H1 (cell line): ENCODE results near the gene MCM6. TPM values are rescaled to one million over a fixed set of nuclear protein-coding genes. Genes with fewer than 3 reads are reported as not detected.

Experiments used
- CTCF ChIA-PET: fragments of 300-600 bp; sonication (Branson Sonifier 250); formaldehyde crosslinking; loops from one replicate; lab custom pipeline; 2021; ENCODE audit not compliant: partially characterized antibody; lab: Charles Lee
- POLR2A ChIA-PET: fragments of 300-600 bp; sonication (Branson Sonifier 250); formaldehyde crosslinking; loops from one replicate; lab custom pipeline; 2021; ENCODE audit warnings: inconsistent platforms; ENCODE audit not compliant: partially characterized antibody; lab: Charles Lee
- DNase-seq, 2 experiments: peaks; one replicate each; pipeline versions ENCODE4 v3.0.0 to v3.0.0-alpha.2; 2010 to 2022; ENCODE audit warnings: low spot score in 2 of 2, low read depth in 1 of 2, mixed read lengths in 1 of 2
- FAIRE-seq: peaks from 2 replicates; lab custom pipeline; 2011; peaks lifted over from hg19 to GRCh38; lab: Jason Lieb, UNC
- H2AFZ ChIP-seq: 2 replicates; pipeline ENCODE4 v1.8.1; 2012; ENCODE audit warnings: low read length, inconsistent platforms
- H2AK5ac ChIP-seq: 2 replicates; pipeline ENCODE4 v1.6.1; 2013; ENCODE audit warnings: low read depth, low read length
- H2BK120ac ChIP-seq: replicated peaks from 2 replicates; pipeline ENCODE3; 2013; ENCODE audit warnings: low read depth, low read length, inconsistent platforms
- H2BK12ac ChIP-seq: 2 replicates; pipeline ENCODE4 v1.6.1; 2013; ENCODE audit warnings: low read depth, low read length
- H2BK15ac ChIP-seq: 2 replicates; pipeline ENCODE4 v1.6.1; 2013; ENCODE audit warnings: low read length
- H2BK20ac ChIP-seq: 2 replicates; pipeline ENCODE4 v1.6.1; 2013; ENCODE audit warnings: low read length
- H2BK5ac ChIP-seq: 2 replicates; pipeline ENCODE4 v1.6.1; 2013; ENCODE audit warnings: low read depth, low read length
- H3K14ac ChIP-seq: 2 replicates; pipeline ENCODE4 v1.6.1; 2013; ENCODE audit warnings: inconsistent platforms; ENCODE audit not compliant: insufficient read length
- H3K18ac ChIP-seq: 2 replicates; pipeline ENCODE4 v1.6.1; 2013; ENCODE audit warnings: low read length; ENCODE audit errors: extremely low read depth
- H3K23ac ChIP-seq: 2 replicates; pipeline ENCODE4 v1.6.1; 2013; ENCODE audit warnings: inconsistent platforms; ENCODE audit not compliant: insufficient read length
- H3K23me2 ChIP-seq: 2 replicates; pipeline ENCODE4 v1.6.1; 2013; ENCODE audit warnings: low read depth, low read length
- H3K27ac ChIP-seq: 2 replicates; pipeline ENCODE4 v1.6.1; 2011; ENCODE audit warnings: low read depth, low read length, inconsistent platforms
- H3K27me3 ChIP-seq, 4 experiments: replicated peaks in 1 of 4; 1 replicate in 1 of 4; 2 replicates in 3 of 4; pipeline versions ENCODE4 v1.6.1 to v1.8.1; 2011 to 2013; ENCODE audit warnings: low read length in 3 of 4, mild to moderate bottlenecking in 3 of 4, inconsistent platforms in 2 of 4, mixed read lengths in 2 of 4, moderate library complexity in 1 of 4; ENCODE audit not compliant: control insufficient read depth in 3 of 4, insufficient read depth in 3 of 4; ENCODE audit errors: extremely low read depth in 1 of 4
- H3K36me3 ChIP-seq, 4 experiments: 2 replicates each; pipeline versions ENCODE4 v1.6.1 to v1.8.1; 2011 to 2013; ENCODE audit warnings: mild to moderate bottlenecking in 4 of 4, low read length in 3 of 4, moderate library complexity in 2 of 4, control low read depth in 1 of 4, inconsistent platforms in 1 of 4; ENCODE audit not compliant: insufficient read depth in 4 of 4, control insufficient read depth in 2 of 4
- H3K4ac ChIP-seq: replicated peaks from 2 replicates; pipeline ENCODE3; 2013; ENCODE audit warnings: low read length, low read depth, mixed read lengths, inconsistent platforms; ENCODE audit not compliant: insufficient read length
- H3K4me1 ChIP-seq, 4 experiments: replicated peaks in 1 of 4; 1 replicate in 1 of 4; 2 replicates in 3 of 4; pipeline versions ENCODE4 v1.6.1 to v1.8.1; 2011 to 2013; ENCODE audit warnings: low read length in 3 of 4, inconsistent platforms in 2 of 4, mixed read lengths in 1 of 4; ENCODE audit not compliant: insufficient read depth in 4 of 4, control insufficient read depth in 3 of 4
- H3K4me2 ChIP-seq, 2 experiments: 2 replicates each; pipeline versions ENCODE4 v1.6.1 to v1.8.1; 2011 to 2013; ENCODE audit warnings: low read depth in 2 of 2, low read length in 2 of 2, control low read depth in 1 of 2, inconsistent platforms in 1 of 2, mild to moderate bottlenecking in 1 of 2; ENCODE audit not compliant: insufficient read depth in 1 of 2
- H3K4me3 ChIP-seq, 4 experiments: fragments of 200-600, 300-600 bp in 1 of 4; sonication (generic), shearing (Covaris generic), sonication (Bioruptor Twin) in 1 of 4; 2 replicates each; pipeline versions ENCODE4 v1.5.1 to v1.8.1; 2011 to 2016; ENCODE audit warnings: low read length in 4 of 4, low read depth in 3 of 4, control low read depth in 2 of 4, inconsistent platforms in 2 of 4, mild to moderate bottlenecking in 2 of 4, mixed read lengths in 1 of 4, moderate library complexity in 1 of 4; ENCODE audit not compliant: insufficient read depth in 2 of 4; ENCODE audit errors: extremely low read depth in 1 of 4
- H3K56ac ChIP-seq: replicated peaks from 2 replicates; pipeline ENCODE3; 2013; ENCODE audit warnings: low read depth, mild to moderate bottlenecking, mixed read lengths, low read length, inconsistent platforms; ENCODE audit not compliant: insufficient read length
- H3K79me1 ChIP-seq: 2 replicates; pipeline ENCODE4 v1.6.1; 2013; ENCODE audit warnings: low read depth, low read length, control low read depth
- H3K79me2 ChIP-seq, 2 experiments: 2 replicates each; pipeline versions ENCODE4 v1.6.1 to v1.8.1; 2012 to 2013; ENCODE audit warnings: low read length in 2 of 2, mild to moderate bottlenecking in 2 of 2, inconsistent platforms in 1 of 2; ENCODE audit not compliant: insufficient read depth in 2 of 2, control insufficient read depth in 1 of 2
- H3K9ac ChIP-seq, 4 experiments: replicated peaks in 1 of 4; 1 replicate in 1 of 4; 2 replicates in 3 of 4; pipeline versions ENCODE4 v1.6.1 to v1.8.1; 2011 to 2013; ENCODE audit warnings: low read depth in 3 of 4, low read length in 3 of 4, control low read depth in 2 of 4, mild to moderate bottlenecking in 2 of 4, moderate library complexity in 2 of 4, inconsistent platforms in 1 of 4; ENCODE audit errors: extremely low read depth in 1 of 4
- H3K9me3 ChIP-seq, 2 experiments: 2 replicates each; pipeline versions ENCODE4 v1.6.1 to v1.8.1; 2012 to 2013; ENCODE audit warnings: mild to moderate bottlenecking in 2 of 2, moderate library complexity in 2 of 2, control low read depth in 1 of 2, inconsistent platforms in 1 of 2, low read depth in 1 of 2, low read length in 1 of 2, mixed read lengths in 1 of 2; ENCODE audit not compliant: insufficient read depth in 2 of 2
- H4K20me1 ChIP-seq, 2 experiments: replicated peaks in 1 of 2; 2 replicates each; pipeline versions ENCODE3 to v1.8.1; 2011 to 2013; ENCODE audit warnings: inconsistent platforms in 2 of 2, low read length in 2 of 2, mild to moderate bottlenecking in 1 of 2; ENCODE audit not compliant: insufficient read depth in 2 of 2, control insufficient read depth in 1 of 2
- H4K5ac ChIP-seq: 2 replicates; pipeline ENCODE4 v1.6.1; 2013; ENCODE audit warnings: low read length, low read depth, mixed read lengths, inconsistent platforms; ENCODE audit not compliant: insufficient read length
- H4K8ac ChIP-seq: 2 replicates; pipeline ENCODE4 v1.8.0; 2013; ENCODE audit warnings: mild to moderate bottlenecking, moderate library complexity, low read length, inconsistent platforms; ENCODE audit not compliant: insufficient read depth; ENCODE audit errors: extremely low read depth
- H4K91ac ChIP-seq: replicated peaks from 2 replicates; pipeline ENCODE3; 2013; ENCODE audit warnings: low read length, mixed read lengths, inconsistent platforms; ENCODE audit not compliant: insufficient read length
- BCL11A ChIP-seq, 2 experiments: IDR thresholded peaks; one replicate each; pipeline ENCODE4 v1.6.1; 2011; ENCODE audit warnings: low read depth in 2 of 2, low read length in 2 of 2, mild to moderate bottlenecking in 2 of 2
- CTBP2 ChIP-seq: IDR thresholded peaks from 2 replicates; pipeline ENCODE4 v1.7.0; 2011; ENCODE audit warnings: borderline replicate concordance, mild to moderate bottlenecking, moderate library complexity, mixed read lengths, low read length; ENCODE audit not compliant: insufficient read depth, insufficient read length
- EGR1 ChIP-seq: IDR thresholded peaks from 2 replicates; pipeline ENCODE4 v1.6.1; 2011; ENCODE audit warnings: low read depth, low read length, borderline replicate concordance
- EZH2 ChIP-seq: fragments of 200-600 bp; sonication (generic); IDR thresholded peaks from 2 replicates; pipeline ENCODE4 v1.7.1; 2012; ENCODE audit warnings: low read depth, mild to moderate bottlenecking, moderate library complexity, low read length, inconsistent platforms; ENCODE audit not compliant: severe bottlenecking
- JUN ChIP-seq: IDR thresholded peaks from 2 replicates; pipeline ENCODE4 v1.6.1; 2011; ENCODE audit warnings: low read depth, mild to moderate bottlenecking, improper control_type of control experiment, low read length
- KDM1A ChIP-seq: fragments of 200-600, 300-600 bp; sonication (generic); IDR thresholded peaks from 2 replicates; pipeline ENCODE4 v1.7.1; 2016; ENCODE audit warnings: mild to moderate bottlenecking, low read length, borderline replicate concordance
- KDM5A ChIP-seq: fragments of 200-600 bp; IDR thresholded peaks from 2 replicates; pipeline ENCODE4 v1.7.1; 2012; ENCODE audit warnings: mild to moderate bottlenecking, low read length, inconsistent platforms, mixed read lengths
- NRF1 ChIP-seq: IDR thresholded peaks from 2 replicates; pipeline ENCODE4 v1.6.1; 2011; ENCODE audit warnings: mild to moderate bottlenecking, low read depth, low read length, improper control_type of control experiment
- PHF8 ChIP-seq: fragments of 200-600 bp; sonication (generic); conservative IDR thresholded peaks from 2 replicates; pipeline ENCODE4 v1.7.1; 2012; ENCODE audit warnings: low read depth, mild to moderate bottlenecking, inconsistent platforms, low read length, moderate library complexity
- POLR2A ChIP-seq, 2 experiments: IDR thresholded peaks; 1 replicate in 1 of 2; 2 replicates in 1 of 2; pipeline ENCODE4 v1.6.1; 2011; ENCODE audit warnings: low read depth in 2 of 2, low read length in 2 of 2, mild to moderate bottlenecking in 2 of 2; ENCODE audit errors: control extremely low read depth in 1 of 2
- RNF2 ChIP-seq: fragments of 200-900, 300-1000 bp; sonication (generic); IDR thresholded peaks from 2 replicates; pipeline ENCODE4 v1.7.1; 2016; ENCODE audit warnings: borderline replicate concordance, low read depth, mild to moderate bottlenecking, antibody characterized with exemption, low read length; ENCODE audit not compliant: poor library complexity, severe bottlenecking; ENCODE audit errors: missing control alignments
- SP4 ChIP-seq: IDR thresholded peaks from 2 replicates; pipeline ENCODE4 v1.6.1; 2012; ENCODE audit warnings: low read length, inconsistent platforms
- SRF ChIP-seq: IDR thresholded peaks from 2 replicates; pipeline ENCODE4 v1.6.1; 2011; ENCODE audit warnings: mild to moderate bottlenecking, low read depth, low read length, moderate library complexity
- TAF1 ChIP-seq: IDR thresholded peaks from 2 replicates; pipeline ENCODE4 v1.6.1; 2011; ENCODE audit warnings: mild to moderate bottlenecking, low read depth, low read length
- TAF7 ChIP-seq: optimal IDR thresholded peaks from 2 replicates; pipeline ENCODE3; 2011; ENCODE audit warnings: low read depth, mild to moderate bottlenecking, inconsistent platforms, low read length, moderate library complexity, borderline replicate concordance
- WGBS, 2 experiments: shearing (Covaris generic) in 1 of 2; methylation state at CpG; one replicate each; pipeline versions ENCODE4 v1.1.6 to v1.1.7; 2013 to 2015; ENCODE audit warnings: low lambda C conversion rate in 2 of 2, mixed read lengths in 2 of 2, inconsistent platforms in 1 of 2, low coverage in 1 of 2, missing lambda C conversion rate in 1 of 2; ENCODE audit not compliant: insufficient replicate concordance in 2 of 2, insufficient coverage in 1 of 2, insufficient read length in 1 of 2; ENCODE audit errors: extremely low coverage in 1 of 2, missing lambda C conversion rate in 1 of 2; 5-methylcytosine and 5-hydroxymethylcytosine counted together
- polyA plus RNA-seq, 7 experiments: library from polyadenylated mRNA; depleted of rRNA in 3 of 7; stranded (reverse) in 5 of 7; unstranded in 2 of 7; fragments of >200 nt in 5 of 7; fragments of 200-250 nt in 2 of 7; gene quantifications; 1 replicate in 5 of 7; 2 replicates in 1 of 7; 4 replicates in 1 of 7; pipeline versions ENCODE4 v1.2.1 to v1.2.3, GENCODE V29; 2011 to 2013; ENCODE audit warnings: missing spikeins in 2 of 7, mixed read lengths in 2 of 7
- total RNA-seq: library from RNA; stranded (reverse); fragmentation: NEBNext Ultra II Directional; extraction: Animal tissue kit (Norgen Biotek cat#: 25700); gene quantifications from 2 replicates; pipeline ENCODE4 v1.2.1, GENCODE V29; 2021

Gene MCM6
- total and polyA plus RNA-seq, 2 of the 8 experiments (the other 6 are each of a cell fraction or from before 2014, with no cell fraction given): 60.2 to 134 TPM

- Histone ChIP-seq H3K9me3 (no peaks in the 10 kb centered on the region), H4K91ac (no peak overlapping the region), H3K18ac (no peak overlapping the region), H3K14ac (no peak overlapping the region), H2AK5ac (no peak overlapping the region), H3K79me1 (no peaks in the 10 kb centered on the region; the same call in 1 of the 2 replicates), H2BK12ac (no peak overlapping the region), H3K23ac (no peak overlapping the region), H2BK5ac (no peak overlapping the region), H4K5ac (no peak overlapping the region), H3K23me2 (no peaks in the 10 kb centered on the region), H2BK120ac (no peak overlapping the region), H2BK20ac (no peak overlapping the region), H4K20me1 (no peaks in the 10 kb centered on the region), H4K8ac (no peak overlapping the region), H3K9ac (no peak overlapping the region), H3K36me3 (no peaks in the 10 kb centered on the region), H2AFZ (no peak overlapping the region), H3K4me2 (no peak overlapping the region), H3K27me3 (no peaks in the 10 kb centered on the region), H3K4me3 (no peak overlapping the region), H3K79me2 (no peaks in the 10 kb centered on the region), H3K4ac (no peak overlapping the region), H3K27ac (no peak overlapping the region), H3K4me1 (no peaks in the 10 kb centered on the region; a peak in 1 of 7 replicates), H3K56ac (no peak overlapping the region), H2BK15ac (no peak overlapping the region)
- no peak for FAIRE-seq
- WGBS, 2 experiments: 86% methylated on average over 2 of the region's 2 CpGs; no CpG with 5 or more reads in 1 of the 2 experiments
- DNase-seq: no peak
- CTCF ChIA-PET: interaction anchor here (5.6 kb wide), 1 partner anchor 24 kb away, joined by 24 read pairs; no protein-coding TSS in a partner anchor
- POLR2A ChIA-PET: no interaction called here
- no peak for TF ChIP-seq CTBP2
- no peak for TF ChIP-seq SRF
- TF ChIP-seq BCL11A (IDR thresholded peaks at IDR 0.05; ENCODE audit: low read depth in 2 of 2, low read length in 2 of 2): no peak
- TF ChIP-seq PHF8: no peak
- TF ChIP-seq JUN: no peak
- no peak for TF ChIP-seq EGR1
- no peak for TF ChIP-seq POLR2A (IDR thresholded peaks at IDR 0.05; ENCODE audit: control extremely low read depth in 1 of 2, low read depth in 2 of 2, low read length in 2 of 2)
- TF ChIP-seq KDM1A: no peak
- TF ChIP-seq NRF1: no peak
- no peak for TF ChIP-seq RNF2
- no peak for TF ChIP-seq TAF1
- TF ChIP-seq SP4: no peak
- TF ChIP-seq KDM5A: no peak
- TF ChIP-seq TAF7: no peak
- no peak for TF ChIP-seq EZH2
These were observed 55.1 kb downstream of the MCM6 start for GRCh38 chr2:135821190-135821589.
